Measurements from ENCODE around the gene SIAH3. TPM values are rescaled to one million over a fixed set of nuclear protein-coding genes. Genes with fewer than 3 reads are reported as not detected.

Gene SIAH3
- polyA plus RNA-seq, 1 donor (not counting 4 experiments of a cell fraction or from before 2014, with no cell fraction given), result 0.12 TPM

- Histone ChIP-seq H3K4me2 (ENCODE audit: control insufficient read depth, extremely low read depth, insufficient read depth, low read depth, low read length) (no peak overlapping the region), H3K4me1 (ENCODE audit: control insufficient read depth, extremely low read depth, insufficient read depth, low read length) (peaks cover 19% of the 10 kb centered on the region), H3K27me3 (ENCODE audit: control insufficient read depth, extremely low read depth, insufficient read depth, low read length) (no peaks in the 10 kb centered on the region), H3K27ac (ENCODE audit: control insufficient read depth, insufficient read depth, low read length) (no peak overlapping the region), H2AFZ (ENCODE audit: control insufficient read depth, low read length) (no peak overlapping the region), H3K79me2 (ENCODE audit: control insufficient read depth, insufficient read depth, low read length) (no peaks in the 10 kb centered on the region), H3K36me3 (ENCODE audit: control insufficient read depth in 2 of 2, extremely low read depth in 1 of 2, insufficient read depth in 2 of 2, low read length in 2 of 2) (no peaks in the 10 kb centered on the region), H3K4me3 (ENCODE audit: control insufficient read depth in 2 of 3, extremely low read depth in 1 of 3, insufficient read depth in 2 of 3, low read depth in 1 of 3, low read length in 3 of 3) (no peak overlapping the region), H3K9me1 (ENCODE audit: control insufficient read depth, extremely low read depth, insufficient read depth, low read length) (no peaks in the 10 kb centered on the region), H4K20me1 (ENCODE audit: control insufficient read depth, extremely low read depth, insufficient read depth, low read length) (no peaks in the 10 kb centered on the region), H3K9me3 (ENCODE audit: control insufficient read depth, low read depth, low read length) (no peaks in the 10 kb centered on the region), H3K9ac (ENCODE audit: control insufficient read depth, extremely low read depth, insufficient read depth, low read length) (no peak overlapping the region)
- dilution Hi-C loops (cut with MboI; ENCODE audit: extremely low pct_ligation_motif_present, low sequenced_read_pairs), result no loop called here
- no peak for TF ChIP-seq EZH2 (IDR thresholded peaks at IDR 0.05; ENCODE audit: low read length)
- no peak for TF ChIP-seq CTCF (optimal IDR thresholded peaks at IDR 0.05 in 1 of 3, IDR thresholded peaks at IDR 0.05 in 1 of 3, conservative IDR thresholded peaks at IDR 0.05 in 1 of 3; ENCODE audit: extremely low read depth in 1 of 3, insufficient read depth in 2 of 3, low read length in 3 of 3)
- FAIRE-seq (no peak), DNase-seq (ENCODE audit: low read depth, low spot score) (no peak)
Measured at GRCh38 chr13:45809801-45810394, 41.7 kb downstream of the SIAH3 start.

GRCh38 chr13:45808925-45809324, 42.6 kb downstream of the SIAH3 start:
- Histone ChIP-seq H3K9me1 (ENCODE audit: control insufficient read depth, extremely low read depth, insufficient read depth, low read length) (no peaks in the 10 kb centered on the region), H3K36me3 (ENCODE audit: control insufficient read depth in 2 of 2, extremely low read depth in 1 of 2, insufficient read depth in 2 of 2, low read length in 2 of 2) (no peaks in the 10 kb centered on the region), H3K9ac (ENCODE audit: control insufficient read depth, extremely low read depth, insufficient read depth, low read length) (no peak overlapping the region), H3K4me3 (ENCODE audit: control insufficient read depth in 2 of 3, extremely low read depth in 1 of 3, insufficient read depth in 2 of 3, low read depth in 1 of 3, low read length in 3 of 3) (no peak overlapping the region), H4K20me1 (ENCODE audit: control insufficient read depth, extremely low read depth, insufficient read depth, low read length) (no peaks in the 10 kb centered on the region), H3K9me3 (ENCODE audit: control insufficient read depth, low read depth, low read length) (no peaks in the 10 kb centered on the region), H2AFZ (ENCODE audit: control insufficient read depth, low read length) (no peak overlapping the region), H3K27me3 (ENCODE audit: control insufficient read depth, extremely low read depth, insufficient read depth, low read length) (no peaks in the 10 kb centered on the region), H3K4me2 (ENCODE audit: control insufficient read depth, extremely low read depth, insufficient read depth, low read depth, low read length) (no peak overlapping the region), H3K27ac (ENCODE audit: control insufficient read depth, insufficient read depth, low read length) (no peak overlapping the region), H3K79me2 (ENCODE audit: control insufficient read depth, insufficient read depth, low read length) (no peaks in the 10 kb centered on the region), H3K4me1 (ENCODE audit: control insufficient read depth, extremely low read depth, insufficient read depth, low read length) (peaks cover 19% of the 10 kb centered on the region)
- no peak for FAIRE-seq
- DNase-seq (ENCODE audit: low read depth, low spot score), result no peak
- dilution Hi-C loops (cut with MboI; ENCODE audit: extremely low pct_ligation_motif_present, low sequenced_read_pairs), result no loop called here
- TF ChIP-seq EZH2 (IDR thresholded peaks at IDR 0.05; ENCODE audit: low read length) (no peak), CTCF (optimal IDR thresholded peaks at IDR 0.05 in 1 of 3, IDR thresholded peaks at IDR 0.05 in 1 of 3, conservative IDR thresholded peaks at IDR 0.05 in 1 of 3; ENCODE audit: extremely low read depth in 1 of 3, insufficient read depth in 2 of 3, low read length in 3 of 3) (no peak)
